GM18861 (cell line): ENCODE data around the gene PRH1.

Source experiments
- ATAC-seq: cut with Tn5 transposase; IDR thresholded peaks from one replicate; pipeline ENCODE4 v1.9.1; 2021; ENCODE audit not compliant: unreplicated experiment

The PRH1 gene

GRCh38 chr12:10884086-10884725 is at the start of gene PRH1:
PRH1 (minus strand) TSS chr12:10884255; CDS start chr12:10884217, 38 bp downstream.
- ATAC-seq, result no peak

- ATAC-seq, result no peak
Measured at GRCh38 chr12:10928746-10929286, 44.8 kb upstream of the PRH1 start, which contains the start of gene PRH2. PRH2 (plus strand) TSS chr12:10929236; CDS start chr12:10929274, 38 bp downstream.

- ATAC-seq, result no peak
Measured at GRCh38 chr12:10926269-10926668, 42.2 kb upstream of the PRH1 start.

- ATAC-seq, result no peak
Measured at GRCh38 chr12:10919809-10920208, 35.8 kb upstream of the PRH1 start.

GRCh38 chr12:10910380-10910779 is 26.3 kb upstream of the PRH1 start:
- ATAC-seq, result no peak

GRCh38 chr12:10909462-10909861 is 25.4 kb upstream of the PRH1 start, which contains the start of gene TAS2R13:
TAS2R13 (minus strand) TSS chr12:10909562; CDS start chr12:10909298, 264 bp downstream.
- ATAC-seq, result no peak

GRCh38 chr12:10904686-10905085 is 20.6 kb upstream of the PRH1 start:
- ATAC-seq, result no peak

- ATAC-seq, result no peak
Measured at GRCh38 chr12:10901427-10901826, 17.4 kb upstream of the PRH1 start.

- ATAC-seq, result no peak
Measured at GRCh38 chr12:10900972-10901371, 16.9 kb upstream of the PRH1 start.

- ATAC-seq, result no peak
Measured at GRCh38 chr12:10900530-10900929, 16.5 kb upstream of the PRH1 start.

- ATAC-seq, result no peak
Measured at GRCh38 chr12:10896854-10897253, 12.8 kb upstream of the PRH1 start.

GRCh38 chr12:10891937-10892336 is 7.9 kb upstream of the PRH1 start:
- ATAC-seq, result no peak

- no peak for ATAC-seq
Measured at GRCh38 chr12:10889226-10889625, 5.2 kb upstream of the PRH1 start.

GRCh38 chr12:10873378-10873777 is 10.7 kb downstream of the PRH1 start:
- ATAC-seq, result no peak

GRCh38 chr12:10867381-10867780 is 16.7 kb downstream of the PRH1 start:
- ATAC-seq, result no peak

- ATAC-seq, result no peak
Measured at GRCh38 chr12:10863512-10864218, 20.4 kb downstream of the PRH1 start.

GRCh38 chr12:10861366-10861765 is 22.7 kb downstream of the PRH1 start:
- no peak for ATAC-seq

GRCh38 chr12:10855807-10856206 is 28.2 kb downstream of the PRH1 start:
- no peak for ATAC-seq

GRCh38 chr12:10853776-10854175 is 30.3 kb downstream of the PRH1 start:
- ATAC-seq, result no peak

GRCh38 chr12:10851243-10851858 is 32.7 kb downstream of the PRH1 start:
- no peak for ATAC-seq

GRCh38 chr12:10849425-10849878 is 34.6 kb downstream of the PRH1 start, which contains the start of gene PRR4:
PRR4 (minus strand) TSS chr12:10849475; CDS start chr12:10849437, 38 bp downstream.
- ATAC-seq, result no peak
